H1 (cell line): Measurements from ENCODE around the gene GPER1. TPM values are rescaled to one million over a fixed set of nuclear protein-coding genes. Genes with fewer than 3 reads are reported as not detected.

Experiments
- CTCF ChIA-PET: fragments of 300-600 bp; sonication (Branson Sonifier 250); formaldehyde crosslinking; loops from one replicate; lab custom pipeline; 2021; ENCODE audit not compliant: partially characterized antibody; lab: Charles Lee
- POLR2A ChIA-PET: fragments of 300-600 bp; sonication (Branson Sonifier 250); formaldehyde crosslinking; loops from one replicate; lab custom pipeline; 2021; ENCODE audit warnings: inconsistent platforms; ENCODE audit not compliant: partially characterized antibody; lab: Charles Lee
- DNase-seq, 2 experiments: peaks; one replicate each; pipeline versions ENCODE4 v3.0.0 to v3.0.0-alpha.2; 2010 to 2022; ENCODE audit warnings: low spot score in 2 of 2, low read depth in 1 of 2, mixed read lengths in 1 of 2
- FAIRE-seq: peaks from 2 replicates; lab custom pipeline; 2011; peaks lifted over from hg19 to GRCh38; lab: Jason Lieb, UNC
- H2AFZ ChIP-seq: 2 replicates; pipeline ENCODE4 v1.8.1; 2012; ENCODE audit warnings: low read length, inconsistent platforms
- H2AK5ac ChIP-seq: 2 replicates; pipeline ENCODE4 v1.6.1; 2013; ENCODE audit warnings: low read depth, low read length
- H2BK120ac ChIP-seq: replicated peaks from 2 replicates; pipeline ENCODE3; 2013; ENCODE audit warnings: low read depth, low read length, inconsistent platforms
- H2BK12ac ChIP-seq: 2 replicates; pipeline ENCODE4 v1.6.1; 2013; ENCODE audit warnings: low read depth, low read length
- H2BK15ac ChIP-seq: 2 replicates; pipeline ENCODE4 v1.6.1; 2013; ENCODE audit warnings: low read length
- H2BK20ac ChIP-seq: 2 replicates; pipeline ENCODE4 v1.6.1; 2013; ENCODE audit warnings: low read length
- H2BK5ac ChIP-seq: 2 replicates; pipeline ENCODE4 v1.6.1; 2013; ENCODE audit warnings: low read depth, low read length
- H3K14ac ChIP-seq: 2 replicates; pipeline ENCODE4 v1.6.1; 2013; ENCODE audit warnings: inconsistent platforms; ENCODE audit not compliant: insufficient read length
- H3K18ac ChIP-seq: 2 replicates; pipeline ENCODE4 v1.6.1; 2013; ENCODE audit warnings: low read length; ENCODE audit errors: extremely low read depth
- H3K23ac ChIP-seq: 2 replicates; pipeline ENCODE4 v1.6.1; 2013; ENCODE audit warnings: inconsistent platforms; ENCODE audit not compliant: insufficient read length
- H3K23me2 ChIP-seq: 2 replicates; pipeline ENCODE4 v1.6.1; 2013; ENCODE audit warnings: low read depth, low read length
- H3K27ac ChIP-seq: 2 replicates; pipeline ENCODE4 v1.6.1; 2011; ENCODE audit warnings: low read depth, low read length, inconsistent platforms
- H3K27me3 ChIP-seq, 4 experiments: replicated peaks in 1 of 4; 1 replicate in 1 of 4; 2 replicates in 3 of 4; pipeline versions ENCODE4 v1.6.1 to v1.8.1; 2011 to 2013; ENCODE audit warnings: low read length in 3 of 4, mild to moderate bottlenecking in 3 of 4, inconsistent platforms in 2 of 4, mixed read lengths in 2 of 4, moderate library complexity in 1 of 4; ENCODE audit not compliant: control insufficient read depth in 3 of 4, insufficient read depth in 3 of 4; ENCODE audit errors: extremely low read depth in 1 of 4
- H3K36me3 ChIP-seq, 4 experiments: 2 replicates each; pipeline versions ENCODE4 v1.6.1 to v1.8.1; 2011 to 2013; ENCODE audit warnings: mild to moderate bottlenecking in 4 of 4, low read length in 3 of 4, moderate library complexity in 2 of 4, control low read depth in 1 of 4, inconsistent platforms in 1 of 4; ENCODE audit not compliant: insufficient read depth in 4 of 4, control insufficient read depth in 2 of 4
- H3K4ac ChIP-seq: replicated peaks from 2 replicates; pipeline ENCODE3; 2013; ENCODE audit warnings: low read length, low read depth, mixed read lengths, inconsistent platforms; ENCODE audit not compliant: insufficient read length
- H3K4me1 ChIP-seq, 4 experiments: replicated peaks in 1 of 4; 1 replicate in 1 of 4; 2 replicates in 3 of 4; pipeline versions ENCODE4 v1.6.1 to v1.8.1; 2011 to 2013; ENCODE audit warnings: low read length in 3 of 4, inconsistent platforms in 2 of 4, mixed read lengths in 1 of 4; ENCODE audit not compliant: insufficient read depth in 4 of 4, control insufficient read depth in 3 of 4
- H3K4me2 ChIP-seq, 2 experiments: 2 replicates each; pipeline versions ENCODE4 v1.6.1 to v1.8.1; 2011 to 2013; ENCODE audit warnings: low read depth in 2 of 2, low read length in 2 of 2, control low read depth in 1 of 2, inconsistent platforms in 1 of 2, mild to moderate bottlenecking in 1 of 2; ENCODE audit not compliant: insufficient read depth in 1 of 2
- H3K4me3 ChIP-seq, 4 experiments: fragments of 200-600, 300-600 bp in 1 of 4; sonication (generic), shearing (Covaris generic), sonication (Bioruptor Twin) in 1 of 4; 2 replicates each; pipeline versions ENCODE4 v1.5.1 to v1.8.1; 2011 to 2016; ENCODE audit warnings: low read length in 4 of 4, low read depth in 3 of 4, control low read depth in 2 of 4, inconsistent platforms in 2 of 4, mild to moderate bottlenecking in 2 of 4, mixed read lengths in 1 of 4, moderate library complexity in 1 of 4; ENCODE audit not compliant: insufficient read depth in 2 of 4; ENCODE audit errors: extremely low read depth in 1 of 4
- H3K56ac ChIP-seq: replicated peaks from 2 replicates; pipeline ENCODE3; 2013; ENCODE audit warnings: low read depth, mild to moderate bottlenecking, mixed read lengths, low read length, inconsistent platforms; ENCODE audit not compliant: insufficient read length
- H3K79me1 ChIP-seq: 2 replicates; pipeline ENCODE4 v1.6.1; 2013; ENCODE audit warnings: low read depth, low read length, control low read depth
- H3K79me2 ChIP-seq, 2 experiments: 2 replicates each; pipeline versions ENCODE4 v1.6.1 to v1.8.1; 2012 to 2013; ENCODE audit warnings: low read length in 2 of 2, mild to moderate bottlenecking in 2 of 2, inconsistent platforms in 1 of 2; ENCODE audit not compliant: insufficient read depth in 2 of 2, control insufficient read depth in 1 of 2
- H3K9ac ChIP-seq, 4 experiments: replicated peaks in 1 of 4; 1 replicate in 1 of 4; 2 replicates in 3 of 4; pipeline versions ENCODE4 v1.6.1 to v1.8.1; 2011 to 2013; ENCODE audit warnings: low read depth in 3 of 4, low read length in 3 of 4, control low read depth in 2 of 4, mild to moderate bottlenecking in 2 of 4, moderate library complexity in 2 of 4, inconsistent platforms in 1 of 4; ENCODE audit errors: extremely low read depth in 1 of 4
- H3K9me3 ChIP-seq, 2 experiments: 2 replicates each; pipeline versions ENCODE4 v1.6.1 to v1.8.1; 2012 to 2013; ENCODE audit warnings: mild to moderate bottlenecking in 2 of 2, moderate library complexity in 2 of 2, control low read depth in 1 of 2, inconsistent platforms in 1 of 2, low read depth in 1 of 2, low read length in 1 of 2, mixed read lengths in 1 of 2; ENCODE audit not compliant: insufficient read depth in 2 of 2
- H4K20me1 ChIP-seq, 2 experiments: replicated peaks in 1 of 2; 2 replicates each; pipeline versions ENCODE3 to v1.8.1; 2011 to 2013; ENCODE audit warnings: inconsistent platforms in 2 of 2, low read length in 2 of 2, mild to moderate bottlenecking in 1 of 2; ENCODE audit not compliant: insufficient read depth in 2 of 2, control insufficient read depth in 1 of 2
- H4K5ac ChIP-seq: 2 replicates; pipeline ENCODE4 v1.6.1; 2013; ENCODE audit warnings: low read length, low read depth, mixed read lengths, inconsistent platforms; ENCODE audit not compliant: insufficient read length
- H4K8ac ChIP-seq: 2 replicates; pipeline ENCODE4 v1.8.0; 2013; ENCODE audit warnings: mild to moderate bottlenecking, moderate library complexity, low read length, inconsistent platforms; ENCODE audit not compliant: insufficient read depth; ENCODE audit errors: extremely low read depth
- H4K91ac ChIP-seq: replicated peaks from 2 replicates; pipeline ENCODE3; 2013; ENCODE audit warnings: low read length, mixed read lengths, inconsistent platforms; ENCODE audit not compliant: insufficient read length
- BACH1 ChIP-seq: IDR thresholded peaks from 2 replicates; pipeline ENCODE4 v1.6.1; 2012; ENCODE audit warnings: low read length, improper control_type of control experiment
- BRCA1 ChIP-seq: IDR thresholded peaks from 2 replicates; pipeline ENCODE4 v1.6.1; 2012; ENCODE audit warnings: low read depth, low read length, improper control_type of control experiment
- CREB1 ChIP-seq: IDR thresholded peaks from 2 replicates; pipeline ENCODE4 v1.6.1; 2012; ENCODE audit warnings: inconsistent platforms
- E2F6 ChIP-seq: IDR thresholded peaks from 2 replicates; pipeline ENCODE4 v1.6.1; 2012; ENCODE audit warnings: inconsistent platforms
- EGR1 ChIP-seq: IDR thresholded peaks from 2 replicates; pipeline ENCODE4 v1.6.1; 2011; ENCODE audit warnings: low read depth, low read length, borderline replicate concordance
- FOSL1 ChIP-seq: IDR thresholded peaks from 2 replicates; pipeline ENCODE4 v1.6.1; 2011; ENCODE audit warnings: mild to moderate bottlenecking, low read depth, low read length, moderate library complexity; ENCODE audit not compliant: insufficient read depth
- GABPA ChIP-seq: IDR thresholded peaks from 2 replicates; pipeline ENCODE4 v1.6.1; 2011; ENCODE audit warnings: mild to moderate bottlenecking, low read length, moderate library complexity, borderline replicate concordance; ENCODE audit not compliant: insufficient read depth
- POLR2AphosphoS5 ChIP-seq: IDR thresholded peaks from 2 replicates; pipeline ENCODE4 v1.6.1; 2011; ENCODE audit warnings: low read depth, low read length
- RAD21 ChIP-seq, 2 experiments: IDR thresholded peaks in 1 of 2; conservative IDR thresholded peaks in 1 of 2; 2 replicates each; pipeline ENCODE4 v1.6.1; 2011; ENCODE audit warnings: low read depth in 2 of 2, low read length in 2 of 2, improper control_type of control experiment in 1 of 2, inconsistent platforms in 1 of 2, mild to moderate bottlenecking in 1 of 2, moderate library complexity in 1 of 2
- SIN3A ChIP-seq, 2 experiments: IDR thresholded peaks in 1 of 2; conservative IDR thresholded peaks in 1 of 2; 2 replicates each; pipeline ENCODE4 v1.6.1; 2011 to 2012; ENCODE audit warnings: low read length in 2 of 2, improper control_type of control experiment in 1 of 2, low read depth in 1 of 2, mild to moderate bottlenecking in 1 of 2
- SIX5 ChIP-seq: IDR thresholded peaks from 2 replicates; pipeline ENCODE4 v1.6.1; 2011; ENCODE audit warnings: mild to moderate bottlenecking, low read depth, low read length
- TEAD4 ChIP-seq: IDR thresholded peaks from 2 replicates; pipeline ENCODE4 v1.6.1; 2012; ENCODE audit warnings: low read depth, low read length, inconsistent platforms, mixed read lengths
- ZNF274 ChIP-seq: IDR thresholded peaks from 2 replicates; pipeline ENCODE4 v1.7.0; 2012; ENCODE audit warnings: low read length, borderline replicate concordance; ENCODE audit errors: extremely low read depth
- WGBS, 2 experiments: shearing (Covaris generic) in 1 of 2; methylation state at CpG; one replicate each; pipeline versions ENCODE4 v1.1.6 to v1.1.7; 2013 to 2015; ENCODE audit warnings: low lambda C conversion rate in 2 of 2, mixed read lengths in 2 of 2, inconsistent platforms in 1 of 2, low coverage in 1 of 2, missing lambda C conversion rate in 1 of 2; ENCODE audit not compliant: insufficient replicate concordance in 2 of 2, insufficient coverage in 1 of 2, insufficient read length in 1 of 2; ENCODE audit errors: extremely low coverage in 1 of 2, missing lambda C conversion rate in 1 of 2; 5-methylcytosine and 5-hydroxymethylcytosine counted together
- polyA plus RNA-seq, 7 experiments: library from polyadenylated mRNA; depleted of rRNA in 3 of 7; stranded (reverse) in 5 of 7; unstranded in 2 of 7; fragments of >200 nt in 5 of 7; fragments of 200-250 nt in 2 of 7; gene quantifications; 1 replicate in 5 of 7; 2 replicates in 1 of 7; 4 replicates in 1 of 7; pipeline versions ENCODE4 v1.2.1 to v1.2.3, GENCODE V29; 2011 to 2013; ENCODE audit warnings: missing spikeins in 2 of 7, mixed read lengths in 2 of 7
- total RNA-seq: library from RNA; stranded (reverse); fragmentation: NEBNext Ultra II Directional; extraction: Animal tissue kit (Norgen Biotek cat#: 25700); gene quantifications from 2 replicates; pipeline ENCODE4 v1.2.1, GENCODE V29; 2021

The GPER1 gene
- total and polyA plus RNA-seq, 2 of the 8 experiments (the other 6 are each of a cell fraction or from before 2014, with no cell fraction given), result 0.24 to 0.47 TPM

GRCh38 chr7:1061180-1061579, 26.7 kb upstream of the GPER1 start:
- Histone ChIP-seq H2BK20ac (no peak overlapping the region), H3K23ac (no peak overlapping the region), H3K27me3 (no peaks in the 10 kb centered on the region), H3K23me2 (no peaks in the 10 kb centered on the region; the same call in 1 of the 2 replicates), H3K18ac (no peak overlapping the region), H3K79me1 (peaks cover 5% of the 10 kb centered on the region; the same call in 1 of the 2 replicates), H2BK12ac (0 out of 2 replicates have a peak overlapping the region, but pooled peaks have one; percentile 50), H3K9me3 (no peaks in the 10 kb centered on the region), H3K9ac (no peak overlapping the region), H3K36me3 (peaks cover 0 to 11% (median 0%) of the 10 kb centered on the region in 4 experiments; a peak in 1 of 8 replicates), H4K8ac (peak overlapping the region; percentile 78; the same call in 1 of the 2 replicates), H3K56ac (no peak overlapping the region), H3K4me3 (no peak overlapping the region), H4K5ac (no peak overlapping the region), H3K27ac (no peak overlapping the region), H4K91ac (no peak overlapping the region), H3K14ac (no peak overlapping the region), H2AK5ac (no peak overlapping the region), H2BK15ac (no peak overlapping the region), H3K4me2 (peak overlapping the region in 1 of 2 experiments; percentile 62; a peak in 1 of 4 replicates), H2AFZ (no peak overlapping the region), H2BK120ac (no peak overlapping the region), H3K4ac (no peak overlapping the region), H4K20me1 (peaks cover 14 to 17% of the 10 kb centered on the region in 2 experiments), H3K4me1 (peaks cover 0 to 20% (median 13%) of the 10 kb centered on the region in 4 experiments; a peak in 6 of 7 replicates), H3K79me2 (no peaks in the 10 kb centered on the region; a peak in 1 of 4 replicates), H2BK5ac (no peak overlapping the region)
- ChIA-PET CTCF (interaction anchor here (0.7 to 8.1 kb wide), 12 partner anchors 10 to 151 kb away, joined by 3 to 76 read pairs (median 4); partner anchors contain the start of gene GPR146), POLR2A (interaction anchor here (1.0 to 2.0 kb wide), 6 partner anchors 9 to 69 kb away, joined by 3 to 6 read pairs (median 4); no protein-coding TSS in a partner anchor)
- 85% methylated on average over 9 of the region's 9 CpGs; no CpG with 5 or more reads in 1 of the 2 experiments for WGBS, 2 experiments
- FAIRE-seq (no peak), DNase-seq (no peak)
- TF ChIP-seq ZNF274, result no peak
- TF ChIP-seq GABPA, result no peak
- TF ChIP-seq EGR1, result no peak
- TF ChIP-seq E2F6, result no peak
- no peak for TF ChIP-seq RAD21 (IDR thresholded peaks at IDR 0.05 in 1 of 2, conservative IDR thresholded peaks at IDR 0.05 in 1 of 2; ENCODE audit: low read depth in 2 of 2, low read length in 2 of 2)
- no peak for TF ChIP-seq TEAD4
- TF ChIP-seq BRCA1, result no peak
- TF ChIP-seq SIN3A (conservative IDR thresholded peaks at IDR 0.05 in 1 of 2, IDR thresholded peaks at IDR 0.05 in 1 of 2; ENCODE audit: low read depth in 1 of 2, low read length in 2 of 2), result no peak
- TF ChIP-seq SIX5, result no peak
- TF ChIP-seq FOSL1, result no peak
- TF ChIP-seq BACH1, result no peak
- no peak for TF ChIP-seq POLR2AphosphoS5
- TF ChIP-seq CREB1, result no peak
